Measurements from ENCODE around the gene LKAAEAR1.

GRCh38 chr20:64068386-64069208 is 15.6 kb downstream of the LKAAEAR1 start:
- no peak for TF ChIP-seq CTCF (conservative IDR thresholded peaks at IDR 0.05; ENCODE audit: low read length)
- TF ChIP-seq EZH2phosphoT487 (IDR thresholded peaks at IDR 0.05; ENCODE audit: borderline replicate concordance, low read depth, low read length) = no peak

All from OCI-LY7 (cell line).